ENCODE measurements around the gene NCR3LG1.

DNA sequence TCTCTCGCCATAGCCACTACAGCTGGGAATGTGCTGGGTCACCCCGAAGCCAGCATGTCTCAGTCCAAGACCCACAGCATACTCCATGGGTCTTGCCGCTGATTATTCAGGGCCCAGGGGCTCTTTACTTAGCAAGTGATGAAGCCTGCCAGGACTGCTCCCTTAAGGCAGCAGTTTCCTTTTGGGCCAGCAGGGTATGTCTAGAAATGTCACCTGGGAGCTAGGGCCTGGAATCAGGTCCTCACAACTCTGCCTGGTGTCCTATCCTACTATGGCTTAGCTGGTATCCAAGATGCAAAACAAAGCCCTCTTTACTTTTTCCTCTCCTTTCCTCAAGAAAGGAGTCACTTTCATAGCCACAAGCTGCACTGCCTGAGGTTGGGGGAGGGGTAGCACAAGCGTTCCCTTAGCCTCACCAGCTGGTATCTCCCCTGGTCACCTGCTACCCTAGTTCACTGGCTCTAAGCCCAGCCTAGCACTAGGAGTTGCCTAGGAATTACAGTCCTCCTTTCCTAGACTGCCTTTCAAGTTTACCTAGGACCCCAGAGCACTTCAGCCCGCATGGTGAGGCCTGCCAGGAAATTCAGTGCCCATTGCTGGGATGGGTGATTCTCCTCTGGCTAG is 22.6 kb upstream of the NCR3LG1 start:
- TF ChIP-seq, protein P1, sequence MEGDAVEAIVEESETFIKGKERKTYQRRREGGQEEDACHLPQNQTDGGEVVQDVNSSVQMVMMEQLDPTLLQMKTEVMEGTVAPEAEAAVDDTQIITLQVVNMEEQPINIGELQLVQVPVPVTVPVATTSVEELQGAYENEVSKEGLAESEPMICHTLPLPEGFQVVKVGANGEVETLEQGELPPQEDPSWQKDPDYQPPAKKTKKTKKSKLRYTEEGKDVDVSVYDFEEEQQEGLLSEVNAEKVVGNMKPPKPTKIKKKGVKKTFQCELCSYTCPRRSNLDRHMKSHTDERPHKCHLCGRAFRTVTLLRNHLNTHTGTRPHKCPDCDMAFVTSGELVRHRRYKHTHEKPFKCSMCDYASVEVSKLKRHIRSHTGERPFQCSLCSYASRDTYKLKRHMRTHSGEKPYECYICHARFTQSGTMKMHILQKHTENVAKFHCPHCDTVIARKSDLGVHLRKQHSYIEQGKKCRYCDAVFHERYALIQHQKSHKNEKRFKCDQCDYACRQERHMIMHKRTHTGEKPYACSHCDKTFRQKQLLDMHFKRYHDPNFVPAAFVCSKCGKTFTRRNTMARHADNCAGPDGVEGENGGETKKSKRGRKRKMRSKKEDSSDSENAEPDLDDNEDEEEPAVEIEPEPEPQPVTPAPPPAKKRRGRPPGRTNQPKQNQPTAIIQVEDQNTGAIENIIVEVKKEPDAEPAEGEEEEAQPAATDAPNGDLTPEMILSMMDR (IDR thresholded peaks at IDR 0.05), result no peak
- no peak for TF ChIP-seq ZFX (IDR thresholded peaks at IDR 0.05; ENCODE audit: borderline replicate concordance)

All from 22Rv1 (cell line).